Mesendoderm (in vitro differentiated cells): ENCODE results near the gene BTBD16.

Experiments
- DNase-seq: peaks from one replicate; pipeline ENCODE4 v3.0.0; 2013
- H2AK5ac ChIP-seq: 2 replicates; pipeline ENCODE4 v1.6.1; 2013; ENCODE audit warnings: low read length, inconsistent platforms
- H2BK120ac ChIP-seq: 2 replicates; pipeline ENCODE4 v1.6.1; 2013; ENCODE audit warnings: low read depth, mild to moderate bottlenecking, low read length, moderate library complexity, mixed read lengths
- H2BK15ac ChIP-seq: replicated peaks from 2 replicates; pipeline ENCODE4 v1.6.1; 2013; ENCODE audit warnings: low read depth, mild to moderate bottlenecking, moderate library complexity
- H2BK5ac ChIP-seq: 2 replicates; pipeline ENCODE4 v1.6.1; 2013; ENCODE audit warnings: low read length, inconsistent platforms
- H3K18ac ChIP-seq: 2 replicates; pipeline ENCODE4 v1.6.1; 2013; ENCODE audit warnings: mild to moderate bottlenecking, low read length, mixed read lengths
- H3K23ac ChIP-seq: one replicate; pipeline ENCODE4 v1.6.1; 2013; ENCODE audit warnings: low read length
- H3K27ac ChIP-seq: 2 replicates; pipeline ENCODE4 v1.5.1; 2013; ENCODE audit warnings: low read depth, mild to moderate bottlenecking, inconsistent platforms, low read length, moderate library complexity
- H3K27me3 ChIP-seq: 2 replicates; pipeline ENCODE4 v1.6.1; 2013; ENCODE audit warnings: low read length, control low read depth, mild to moderate bottlenecking, inconsistent platforms; ENCODE audit not compliant: insufficient read depth, poor library complexity
- H3K36me3 ChIP-seq: 2 replicates; pipeline ENCODE4 v1.6.1; 2013; ENCODE audit warnings: low read length, inconsistent platforms; ENCODE audit not compliant: control insufficient read depth, insufficient read depth
- H3K4ac ChIP-seq: one replicate; pipeline ENCODE4 v1.6.1; 2013; ENCODE audit warnings: low read depth, mild to moderate bottlenecking, low read length, moderate library complexity
- H3K4me1 ChIP-seq: 2 replicates; pipeline ENCODE4 v1.6.1; 2013; ENCODE audit warnings: low read depth, low read length, inconsistent platforms; ENCODE audit not compliant: control insufficient read depth
- H3K4me2 ChIP-seq: 2 replicates; pipeline ENCODE4 v1.6.1; 2013; ENCODE audit warnings: low read length
- H3K4me3 ChIP-seq: 2 replicates; pipeline ENCODE4 v1.5.1; 2013; ENCODE audit warnings: mild to moderate bottlenecking, low read length
- H3K56ac ChIP-seq: one replicate; pipeline ENCODE4 v1.6.1; 2013; ENCODE audit warnings: low read length
- H3K79me1 ChIP-seq: 2 replicates; pipeline ENCODE4 v1.6.1; 2013; ENCODE audit warnings: low read length, inconsistent platforms
- H3K79me2 ChIP-seq: 2 replicates; pipeline ENCODE4 v1.6.1; 2013; ENCODE audit warnings: mild to moderate bottlenecking, low read length; ENCODE audit not compliant: control insufficient read depth, insufficient read depth
- H3K9ac ChIP-seq: 2 replicates; pipeline ENCODE4 v1.6.1; 2013; ENCODE audit warnings: low read length, inconsistent platforms
- H4K5ac ChIP-seq: one replicate; pipeline ENCODE4 v1.6.1; 2013; ENCODE audit warnings: low read length
- H4K8ac ChIP-seq: one replicate; pipeline ENCODE4 v1.6.1; 2013; ENCODE audit warnings: low read depth, mild to moderate bottlenecking, control low read depth, low read length, moderate library complexity
- WGBS: extraction: QIAGEN DNeasy Blood & Tissue Kit; methylation state at CpG from one replicate; pipeline ENCODE4 v1.1.7; 2013; ENCODE audit warnings: low lambda C conversion rate, missing lambda C conversion rate; ENCODE audit not compliant: insufficient coverage; ENCODE audit errors: extremely low coverage; 5-methylcytosine and 5-hydroxymethylcytosine counted together

The BTBD16 gene

DNA sequence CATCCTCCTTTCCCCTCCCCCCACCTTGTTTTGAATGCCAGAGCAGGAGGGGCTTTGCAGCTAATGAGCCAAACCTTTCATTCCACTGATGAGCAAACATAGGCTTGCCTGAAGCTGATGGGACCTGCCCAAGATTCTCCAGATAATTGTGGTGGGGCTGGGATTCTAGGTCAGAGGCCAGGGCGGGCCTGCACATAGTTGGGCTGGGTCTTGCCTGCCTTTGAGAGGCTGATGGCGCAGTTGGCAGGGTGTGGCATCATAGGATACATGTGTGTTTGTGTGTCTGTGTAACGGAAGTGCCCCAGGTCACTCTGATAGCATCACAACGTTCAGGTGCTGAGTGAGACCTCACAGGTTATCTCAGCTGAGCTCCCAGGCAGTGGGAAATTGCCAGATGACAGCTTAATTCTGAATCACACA is 22.9 kb downstream of the BTBD16 start:
- H3K18ac ChIP-seq = no peak overlapping the region
- no peak overlapping the region for H2BK120ac ChIP-seq
- no peak overlapping the region for H3K56ac ChIP-seq
- no CpG with 5 or more reads among the region's 4 CpGs for WGBS
- H2BK15ac ChIP-seq = no peak overlapping the region
- no peaks in the 10 kb centered on the region for H3K27me3 ChIP-seq
- DNase-seq = peak; percentile 23
- H3K79me1 ChIP-seq = no peaks in the 10 kb centered on the region
- H4K5ac ChIP-seq = no peak overlapping the region
- no peak overlapping the region for H3K9ac ChIP-seq
- no peak overlapping the region for H3K4ac ChIP-seq
- H3K4me1 ChIP-seq = no peaks in the 10 kb centered on the region
- no peaks in the 10 kb centered on the region for H3K36me3 ChIP-seq
- no peak overlapping the region for H3K23ac ChIP-seq
- no peaks in the 10 kb centered on the region for H3K79me2 ChIP-seq
- no peak overlapping the region for H2AK5ac ChIP-seq
- H3K4me2 ChIP-seq = no peak overlapping the region
- no peak overlapping the region for H3K4me3 ChIP-seq
- H2BK5ac ChIP-seq = no peak overlapping the region
- no peak overlapping the region for H3K27ac ChIP-seq
- H4K8ac ChIP-seq = no peak overlapping the region

- no peak overlapping the region for H3K4me3 ChIP-seq
- no peak overlapping the region for H3K56ac ChIP-seq
- no peak overlapping the region for H4K5ac ChIP-seq
- H3K4me1 ChIP-seq = no peaks in the 10 kb centered on the region
- no peaks in the 10 kb centered on the region for H3K79me2 ChIP-seq
- no peak overlapping the region for H3K27ac ChIP-seq
- H3K9ac ChIP-seq = no peak overlapping the region
- no peaks in the 10 kb centered on the region for H3K79me1 ChIP-seq
- H3K4ac ChIP-seq = no peak overlapping the region
- H3K23ac ChIP-seq = no peak overlapping the region
- H2BK120ac ChIP-seq = no peak overlapping the region
- no peak overlapping the region for H2AK5ac ChIP-seq
- H2BK15ac ChIP-seq = no peak overlapping the region
- H4K8ac ChIP-seq = no peak overlapping the region
- H2BK5ac ChIP-seq = no peak overlapping the region
- H3K27me3 ChIP-seq = no peaks in the 10 kb centered on the region
- no peak for DNase-seq
- no CpG with 5 or more reads among the region's 12 CpGs for WGBS
- H3K18ac ChIP-seq = no peak overlapping the region
- no peaks in the 10 kb centered on the region for H3K36me3 ChIP-seq
- H3K4me2 ChIP-seq = no peak overlapping the region
Measured at GRCh38 chr10:122294511-122295450, 23.7 kb downstream of the BTBD16 start.

DNA sequence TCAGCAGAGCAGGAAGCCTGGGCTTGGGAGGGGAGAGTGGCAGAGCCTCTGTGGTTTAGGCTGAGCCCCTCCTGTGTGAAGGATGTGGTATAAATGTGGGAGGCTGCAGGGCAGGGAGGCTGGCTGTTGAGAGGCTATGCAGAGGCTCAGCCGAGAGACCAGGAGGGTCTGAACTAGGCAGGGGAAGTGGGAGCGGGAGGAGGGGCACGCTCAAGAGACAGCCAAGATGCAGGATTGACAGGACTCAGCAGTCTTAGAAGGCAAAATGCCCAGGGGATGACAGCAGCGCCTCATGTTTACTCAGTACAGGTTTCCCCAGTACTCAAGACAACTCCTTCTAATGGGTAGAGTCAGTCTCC is 24.3 kb downstream of the BTBD16 start:
- Histone ChIP-seq H3K4me1 (no peaks in the 10 kb centered on the region), H3K36me3 (no peaks in the 10 kb centered on the region), H3K9ac (no peak overlapping the region), H3K4ac (no peak overlapping the region), H2BK15ac (no peak overlapping the region), H2AK5ac (no peak overlapping the region), H4K8ac (no peak overlapping the region), H2BK120ac (no peak overlapping the region), H3K27ac (no peak overlapping the region), H3K27me3 (no peaks in the 10 kb centered on the region), H3K79me1 (no peaks in the 10 kb centered on the region), H3K23ac (no peak overlapping the region), H3K18ac (no peak overlapping the region), H3K4me2 (no peak overlapping the region), H2BK5ac (no peak overlapping the region), H4K5ac (no peak overlapping the region), H3K79me2 (no peaks in the 10 kb centered on the region), H3K4me3 (no peak overlapping the region), H3K56ac (no peak overlapping the region)
- DNase-seq = no peak
- WGBS = no CpG with 5 or more reads among the region's 4 CpGs

GRCh38 chr10:122296363-122297120 is 25.4 kb downstream of the BTBD16 start:
- no peak for DNase-seq
- no peak overlapping the region for H3K4me2 ChIP-seq
- no peak overlapping the region for H3K9ac ChIP-seq
- H3K56ac ChIP-seq = no peak overlapping the region
- H3K36me3 ChIP-seq = no peaks in the 10 kb centered on the region
- no peak overlapping the region for H3K4ac ChIP-seq
- no peaks in the 10 kb centered on the region for H3K79me1 ChIP-seq
- H4K5ac ChIP-seq = no peak overlapping the region
- H2AK5ac ChIP-seq = no peak overlapping the region
- no peak overlapping the region for H3K18ac ChIP-seq
- H3K79me2 ChIP-seq = no peaks in the 10 kb centered on the region
- no peaks in the 10 kb centered on the region for H3K27me3 ChIP-seq
- no peak overlapping the region for H2BK5ac ChIP-seq
- WGBS = no CpG with 5 or more reads among the region's 8 CpGs
- H2BK15ac ChIP-seq = no peak overlapping the region
- no peak overlapping the region for H4K8ac ChIP-seq
- H3K27ac ChIP-seq = no peak overlapping the region
- H3K23ac ChIP-seq = no peak overlapping the region
- H3K4me3 ChIP-seq = no peak overlapping the region
- no peak overlapping the region for H2BK120ac ChIP-seq
- H3K4me1 ChIP-seq = no peaks in the 10 kb centered on the region

GRCh38 chr10:122297583-122297982 is 26.5 kb downstream of the BTBD16 start:
- Histone ChIP-seq H2BK15ac (no peak overlapping the region), H3K79me2 (no peaks in the 10 kb centered on the region)
- no CpG with 5 or more reads among the region's 8 CpGs for WGBS

More at GRCh38 chr10:122297583-122297982, 26.5 kb downstream of the BTBD16 start:
- H3K4me3 ChIP-seq = no peak overlapping the region
- no peaks in the 10 kb centered on the region for H3K27me3 ChIP-seq
- no peaks in the 10 kb centered on the region for H3K36me3 ChIP-seq
- no peak overlapping the region for H4K8ac ChIP-seq
- no peak for DNase-seq
- H3K4me1 ChIP-seq = no peaks in the 10 kb centered on the region
- no peak overlapping the region for H3K4me2 ChIP-seq
- no peak overlapping the region for H4K5ac ChIP-seq
- H3K18ac ChIP-seq = no peak overlapping the region
- no peaks in the 10 kb centered on the region for H3K79me1 ChIP-seq
- no peak overlapping the region for H2BK120ac ChIP-seq
- H3K27ac ChIP-seq = no peak overlapping the region
- H3K23ac ChIP-seq = no peak overlapping the region
- H3K4ac ChIP-seq = no peak overlapping the region
- H2BK5ac ChIP-seq = no peak overlapping the region
- no peak overlapping the region for H3K9ac ChIP-seq
- no peak overlapping the region for H3K56ac ChIP-seq
- no peak overlapping the region for H2AK5ac ChIP-seq
